ENCODE data around the gene PHOSPHO2.

DNA sequence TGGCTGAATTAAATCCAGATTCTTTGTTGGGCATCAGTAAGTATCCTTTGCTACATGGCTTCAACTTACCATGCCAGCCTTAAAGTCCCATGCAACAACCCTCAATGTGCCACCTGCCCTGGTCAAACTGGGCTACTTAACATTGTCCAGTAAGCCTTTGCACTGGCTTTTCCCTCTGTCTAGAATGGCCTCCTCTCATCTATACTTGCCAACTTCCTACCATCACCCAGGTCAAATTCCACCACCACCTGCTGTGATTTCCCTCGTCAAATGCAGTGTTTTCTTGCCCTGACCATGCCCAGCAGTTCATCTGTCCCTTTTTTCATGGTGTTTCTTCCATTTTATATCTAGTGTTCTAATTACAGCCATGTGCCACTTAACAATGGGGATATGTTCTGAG is 45.1 kb downstream of the PHOSPHO2 start:
- TF ChIP-seq, protein P1, sequence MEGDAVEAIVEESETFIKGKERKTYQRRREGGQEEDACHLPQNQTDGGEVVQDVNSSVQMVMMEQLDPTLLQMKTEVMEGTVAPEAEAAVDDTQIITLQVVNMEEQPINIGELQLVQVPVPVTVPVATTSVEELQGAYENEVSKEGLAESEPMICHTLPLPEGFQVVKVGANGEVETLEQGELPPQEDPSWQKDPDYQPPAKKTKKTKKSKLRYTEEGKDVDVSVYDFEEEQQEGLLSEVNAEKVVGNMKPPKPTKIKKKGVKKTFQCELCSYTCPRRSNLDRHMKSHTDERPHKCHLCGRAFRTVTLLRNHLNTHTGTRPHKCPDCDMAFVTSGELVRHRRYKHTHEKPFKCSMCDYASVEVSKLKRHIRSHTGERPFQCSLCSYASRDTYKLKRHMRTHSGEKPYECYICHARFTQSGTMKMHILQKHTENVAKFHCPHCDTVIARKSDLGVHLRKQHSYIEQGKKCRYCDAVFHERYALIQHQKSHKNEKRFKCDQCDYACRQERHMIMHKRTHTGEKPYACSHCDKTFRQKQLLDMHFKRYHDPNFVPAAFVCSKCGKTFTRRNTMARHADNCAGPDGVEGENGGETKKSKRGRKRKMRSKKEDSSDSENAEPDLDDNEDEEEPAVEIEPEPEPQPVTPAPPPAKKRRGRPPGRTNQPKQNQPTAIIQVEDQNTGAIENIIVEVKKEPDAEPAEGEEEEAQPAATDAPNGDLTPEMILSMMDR (IDR thresholded peaks at IDR 0.05), result no peak
- TF ChIP-seq POLR2AphosphoS5 (IDR thresholded peaks at IDR 0.05), result no peak

All from stomach (tissue), 4 donors.